NCI-H524 treated with DMSO at 0.1 percent for 48 hours (cell line): Measurements from ENCODE around the gene BBS4.
"Not testable (repeated sequence)": the region's sequence is repeated elsewhere in the genome, so short reads cannot be mapped to it uniquely, and the experiment has no call there.

Source experiments
- DNase-seq: peaks from one replicate; lab custom pipeline; 2025; lab: John Stamatoyannopoulos, UW

The BBS4 gene, protein sequence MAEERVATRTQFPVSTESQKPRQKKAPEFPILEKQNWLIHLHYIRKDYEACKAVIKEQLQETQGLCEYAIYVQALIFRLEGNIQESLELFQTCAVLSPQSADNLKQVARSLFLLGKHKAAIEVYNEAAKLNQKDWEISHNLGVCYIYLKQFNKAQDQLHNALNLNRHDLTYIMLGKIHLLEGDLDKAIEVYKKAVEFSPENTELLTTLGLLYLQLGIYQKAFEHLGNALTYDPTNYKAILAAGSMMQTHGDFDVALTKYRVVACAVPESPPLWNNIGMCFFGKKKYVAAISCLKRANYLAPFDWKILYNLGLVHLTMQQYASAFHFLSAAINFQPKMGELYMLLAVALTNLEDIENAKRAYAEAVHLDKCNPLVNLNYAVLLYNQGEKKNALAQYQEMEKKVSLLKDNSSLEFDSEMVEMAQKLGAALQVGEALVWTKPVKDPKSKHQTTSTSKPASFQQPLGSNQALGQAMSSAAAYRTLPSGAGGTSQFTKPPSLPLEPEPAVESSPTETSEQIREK

DNA sequence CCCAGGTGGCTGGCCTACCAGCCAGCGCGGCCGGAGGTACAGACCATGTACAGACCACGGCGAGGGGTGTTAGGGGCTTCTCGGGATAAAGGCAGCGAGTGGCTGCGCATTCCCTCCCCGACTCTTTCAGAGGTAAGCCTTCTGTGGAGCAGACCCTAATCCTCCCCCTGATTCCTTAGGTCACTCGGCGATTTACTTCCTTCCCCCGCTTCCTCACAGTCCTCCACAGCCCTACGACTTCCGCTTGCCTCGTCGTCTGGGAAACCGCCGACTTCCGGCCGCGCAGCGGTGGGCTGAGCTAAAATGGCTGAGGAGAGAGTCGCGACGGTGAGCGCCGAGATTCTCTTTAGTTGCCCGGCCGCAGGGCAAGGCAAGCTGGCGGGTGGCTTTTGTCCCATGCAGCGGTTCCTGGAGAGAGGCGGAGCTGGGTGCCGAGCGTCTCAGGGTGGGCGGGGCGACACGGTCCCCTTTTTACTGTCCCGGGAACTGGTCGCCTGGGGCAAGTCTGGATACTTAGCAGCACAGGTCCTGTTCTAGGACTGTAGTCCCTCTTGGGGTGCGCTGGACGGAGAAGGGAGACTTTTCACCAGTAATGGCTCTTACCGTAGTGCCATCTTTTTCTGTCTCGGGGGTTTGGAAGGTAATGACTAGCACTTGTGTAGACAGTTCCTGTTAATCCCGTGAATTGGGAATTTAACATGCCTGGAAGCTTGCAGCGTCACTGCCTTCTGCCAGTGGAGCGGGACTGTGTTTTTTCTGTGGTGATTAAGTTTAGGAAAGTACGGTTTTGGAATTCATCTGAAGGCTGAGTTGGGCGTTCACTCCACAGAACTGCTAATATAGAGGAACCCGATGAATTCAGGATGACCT lies at the start of gene BBS4, which contains the start of gene HIGD2B:
TSS of gene BBS4 (plus strand) at position 283 of the 870 bp plus-strand sequence. CDS start at position 304, 21 bp downstream.
TSS of gene HIGD2B (minus strand) at position 258 of the 870 bp plus-strand sequence. CDS start 9,808 bp downstream, outside the sequence.
- no peak for DNase-seq

DNA sequence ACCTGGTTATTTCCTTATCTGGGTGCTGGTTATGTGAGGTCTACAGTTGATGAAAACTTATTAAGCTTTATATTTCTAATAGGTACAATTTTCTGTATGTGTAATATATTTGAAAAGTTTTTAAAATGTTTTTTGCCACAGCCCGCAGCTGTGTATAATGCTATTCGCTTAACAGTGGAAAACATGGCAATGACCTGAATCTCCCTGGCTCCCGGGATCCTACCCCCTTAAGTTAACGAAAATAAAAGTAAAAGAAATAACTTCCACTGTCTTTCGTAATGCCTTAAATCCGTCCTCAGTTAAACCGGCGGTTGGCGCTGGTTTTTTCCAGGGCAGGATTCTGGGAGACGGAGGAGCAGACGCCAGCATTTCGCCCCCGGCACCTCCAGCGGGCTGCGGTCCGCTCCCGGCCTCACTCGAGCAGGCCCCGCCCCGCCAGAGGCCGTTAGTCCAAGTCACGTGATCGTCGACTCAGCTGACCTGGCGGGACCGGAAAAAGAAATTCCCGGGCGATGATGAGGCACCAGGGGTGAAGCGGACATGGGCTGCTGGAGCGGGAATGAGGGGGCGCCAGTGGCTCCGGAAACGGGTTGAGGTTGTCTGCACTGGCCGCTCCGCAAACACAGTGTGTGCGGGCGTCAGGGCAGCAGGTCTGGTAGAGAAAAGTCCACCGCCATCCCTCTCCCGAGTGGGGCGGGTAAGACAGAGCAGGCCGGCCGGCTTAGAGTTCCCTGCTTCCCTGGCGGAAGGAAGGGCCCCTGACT lies 49.3 kb upstream of the BBS4 start:
- DNase-seq = not testable (repeated sequence)

DNA sequence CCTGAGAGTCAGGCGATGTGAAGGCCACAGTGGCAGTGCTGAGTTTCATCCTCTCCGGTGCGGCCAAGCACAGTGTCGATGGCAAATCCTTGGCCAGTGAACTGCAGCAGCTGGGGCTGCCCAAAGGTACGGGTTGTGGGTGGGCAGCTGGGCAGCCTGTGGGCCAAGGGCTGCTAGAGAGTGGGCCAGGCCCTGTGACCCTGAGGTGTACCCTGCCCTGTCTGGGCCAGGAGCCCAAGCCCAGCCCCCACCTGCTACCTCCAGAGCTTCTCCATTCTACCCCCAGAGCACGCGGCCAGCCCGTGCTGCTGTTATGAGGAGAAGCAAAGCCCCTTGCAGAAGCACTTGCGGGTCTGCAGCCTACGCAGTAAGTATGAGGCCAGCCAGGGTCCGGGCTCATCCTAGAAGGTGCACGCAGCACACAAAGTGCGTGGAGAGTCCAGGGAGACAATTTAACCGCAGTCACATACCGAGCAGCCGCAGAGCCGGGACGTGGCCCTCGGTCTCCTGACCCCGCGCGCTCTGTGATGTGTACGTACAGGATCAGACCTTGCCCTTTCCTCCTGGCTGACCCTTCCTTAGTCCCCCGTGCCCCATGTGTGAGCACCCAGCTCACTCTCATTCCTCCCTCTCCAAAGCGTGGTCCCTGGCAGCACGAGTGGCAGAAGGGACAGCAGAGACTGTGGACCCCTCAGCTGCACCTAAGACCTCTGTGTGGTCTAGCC lies 46.1 kb upstream of the BBS4 start:
- DNase-seq = not testable (repeated sequence)

DNA sequence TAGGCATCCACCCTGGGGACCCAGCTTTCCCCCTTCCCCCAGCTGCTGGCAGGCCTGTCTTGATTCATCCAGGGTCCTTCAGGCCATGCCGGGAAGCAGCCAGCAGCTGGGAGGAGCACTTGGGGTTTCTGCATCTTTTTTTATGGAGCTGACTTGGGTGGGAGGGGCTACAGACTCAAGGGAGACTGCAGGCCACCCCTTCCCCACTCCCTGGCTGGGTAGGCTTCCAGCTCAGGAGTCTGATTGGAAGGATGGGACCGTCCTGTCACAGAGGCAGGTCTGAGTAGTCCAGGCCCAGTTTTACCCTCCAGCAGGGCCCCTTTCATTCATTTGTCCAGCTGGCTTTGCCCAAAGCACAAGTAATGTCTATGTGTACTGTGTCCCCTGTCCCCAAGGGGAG lies 43.7 kb upstream of the BBS4 start:
- not testable (repeated sequence) for DNase-seq

DNA sequence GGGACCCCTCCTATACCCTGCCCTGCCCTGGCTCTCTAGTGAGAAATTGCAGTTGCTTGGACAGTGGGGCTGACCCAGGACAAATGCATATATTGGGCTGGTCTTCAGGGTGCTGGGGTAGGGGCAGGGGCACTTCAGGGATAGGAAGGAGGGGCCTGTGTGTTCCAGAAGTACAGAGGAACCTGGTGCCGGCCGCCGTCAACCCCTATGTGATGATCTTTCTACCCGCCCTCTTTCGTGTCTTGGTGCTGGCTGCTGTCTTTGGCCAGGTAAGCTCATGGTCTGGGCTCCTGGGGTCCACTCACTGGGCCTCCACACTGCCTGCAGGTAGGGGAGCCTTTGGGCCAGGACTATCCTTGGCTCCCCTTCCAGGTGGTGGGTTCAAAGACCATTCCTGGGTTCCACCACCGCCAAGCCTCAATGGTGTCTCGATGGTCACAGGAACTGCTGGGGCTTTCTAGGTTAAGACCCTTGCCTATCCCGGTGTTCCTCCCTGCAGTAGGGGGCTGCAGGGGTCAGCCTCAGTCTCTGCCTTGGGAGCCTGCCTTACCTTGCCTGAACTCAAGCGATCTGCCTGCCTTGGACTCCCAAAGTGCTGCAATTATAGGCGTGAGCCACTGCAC lies 37.3 kb upstream of the BBS4 start:
- DNase-seq = not testable (repeated sequence)

DNA sequence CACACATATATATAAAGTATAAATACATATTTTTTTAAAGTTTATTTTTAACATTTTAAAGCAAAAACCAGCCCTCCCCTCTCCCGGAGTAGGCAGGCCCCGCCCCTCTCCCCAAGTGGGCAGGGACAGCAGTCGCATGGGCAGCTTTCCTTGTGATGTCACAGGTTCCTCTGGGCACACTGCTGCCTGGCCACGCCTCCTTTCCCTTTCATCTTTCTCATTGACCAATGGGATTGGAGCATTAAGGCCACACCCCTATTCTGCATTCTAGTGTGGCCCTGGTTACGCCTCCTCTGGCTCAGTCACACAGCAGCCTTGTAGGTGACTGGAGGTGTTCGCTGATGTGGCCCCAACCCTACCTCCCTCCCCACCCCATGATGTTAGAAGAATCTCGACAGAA lies 31.6 kb upstream of the BBS4 start, which contains the start of gene GOLGA6B:
TSS of gene GOLGA6B (plus strand) at position 301 of the 400 bp plus-strand sequence. CDS start at position 342, 41 bp downstream.
- DNase-seq = not testable (repeated sequence)

DNA sequence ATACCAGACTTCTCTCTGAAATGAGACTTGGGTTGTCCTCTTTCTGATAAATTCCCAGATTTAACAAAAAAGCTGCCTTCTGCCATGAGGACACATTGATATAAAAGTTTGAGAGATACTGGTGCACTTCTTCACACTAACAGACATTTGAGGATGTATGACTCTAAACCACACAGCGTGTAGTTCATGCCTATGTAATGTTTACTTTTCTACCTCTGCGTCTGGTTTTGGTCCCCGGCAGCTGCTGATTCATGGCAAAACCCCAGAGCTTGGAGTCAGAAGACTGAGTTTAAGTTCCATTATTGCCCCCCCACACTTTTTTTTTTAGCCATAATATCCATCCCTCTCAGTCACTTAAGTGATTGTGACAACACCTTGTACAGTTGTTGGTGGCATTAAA lies 30.0 kb upstream of the BBS4 start:
- DNase-seq = not testable (repeated sequence)

DNA sequence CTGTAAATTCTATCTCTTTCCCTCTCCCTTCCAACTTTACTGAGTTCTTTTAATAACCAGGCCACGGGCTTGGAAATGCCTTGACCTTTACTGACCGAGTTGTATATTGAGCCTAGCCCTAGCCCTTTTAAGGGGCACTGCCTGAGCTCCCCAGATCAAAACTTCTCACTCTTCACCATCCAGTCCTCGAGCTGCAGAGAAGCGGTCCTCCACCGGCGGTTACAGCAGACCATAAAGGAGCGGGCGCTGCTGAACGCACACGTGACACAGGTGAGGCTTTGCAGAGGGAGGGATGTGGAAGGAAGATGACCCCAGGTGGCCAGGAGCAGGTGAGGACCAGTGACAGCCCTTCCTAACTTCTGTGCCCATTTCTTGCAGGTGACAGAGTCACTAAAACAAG lies 24.9 kb upstream of the BBS4 start:
- not testable (repeated sequence) for DNase-seq

DNA sequence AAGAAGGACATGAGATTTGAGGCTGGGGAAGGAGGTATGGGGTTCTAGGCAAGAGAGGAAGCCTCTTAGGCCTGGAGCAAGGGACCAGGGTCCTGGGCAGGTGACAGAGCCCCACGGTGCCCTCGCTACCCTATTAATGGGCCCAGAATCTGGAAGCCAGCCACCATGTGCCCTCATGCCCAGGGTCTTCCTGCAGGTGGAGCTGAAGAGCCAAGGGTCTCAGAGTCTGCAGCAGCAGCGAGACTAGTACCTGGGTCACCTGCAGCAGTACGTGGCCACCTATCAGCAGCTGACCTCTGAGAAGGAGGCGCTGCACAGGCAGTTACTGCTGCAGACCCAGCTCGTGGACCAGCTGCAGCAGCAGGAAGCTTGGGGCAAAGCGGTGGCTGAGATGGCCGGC lies 22.1 kb upstream of the BBS4 start:
- DNase-seq = not testable (repeated sequence)

DNA sequence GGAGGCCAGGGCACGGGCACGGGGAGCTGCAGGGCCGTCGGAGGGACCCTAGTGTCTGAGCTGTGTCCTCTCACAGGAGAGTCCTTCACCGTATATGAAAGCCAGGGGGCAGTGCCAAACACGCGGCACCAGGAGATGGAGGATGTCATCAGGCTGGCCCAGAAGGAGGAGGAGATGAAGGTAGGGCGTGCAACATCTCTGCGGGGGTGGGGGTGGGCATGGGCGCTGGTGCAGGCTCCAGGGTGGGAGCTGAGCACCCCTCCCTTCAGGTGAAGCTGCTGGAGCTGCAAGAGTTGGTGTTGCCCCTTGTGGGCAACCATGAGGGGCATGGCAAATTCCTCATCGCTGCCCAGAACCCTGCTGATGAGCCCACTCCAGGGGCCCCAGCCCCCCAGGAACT lies 20.3 kb upstream of the BBS4 start:
- DNase-seq = not testable (repeated sequence)

DNA sequence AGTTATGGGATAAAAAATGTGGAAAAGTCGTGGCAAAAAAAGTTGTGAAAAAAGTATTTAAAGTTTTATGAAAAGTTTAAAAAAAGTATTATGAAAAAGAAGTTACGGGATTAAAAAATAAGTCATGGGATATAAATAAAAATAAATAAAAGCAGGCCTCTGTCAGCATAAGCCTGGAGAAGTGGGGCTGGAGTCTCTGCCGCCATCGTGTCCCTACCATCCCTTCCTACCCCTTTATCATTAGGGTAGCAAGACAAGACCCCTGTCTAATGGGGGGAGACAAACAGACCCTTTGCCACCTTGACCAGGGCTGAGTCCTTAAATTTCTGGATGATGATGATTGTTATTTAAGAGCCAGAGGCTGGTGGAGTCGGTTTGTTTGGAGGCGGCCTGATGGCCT lies 16.2 kb upstream of the BBS4 start:
- DNase-seq = not testable (repeated sequence)

DNA sequence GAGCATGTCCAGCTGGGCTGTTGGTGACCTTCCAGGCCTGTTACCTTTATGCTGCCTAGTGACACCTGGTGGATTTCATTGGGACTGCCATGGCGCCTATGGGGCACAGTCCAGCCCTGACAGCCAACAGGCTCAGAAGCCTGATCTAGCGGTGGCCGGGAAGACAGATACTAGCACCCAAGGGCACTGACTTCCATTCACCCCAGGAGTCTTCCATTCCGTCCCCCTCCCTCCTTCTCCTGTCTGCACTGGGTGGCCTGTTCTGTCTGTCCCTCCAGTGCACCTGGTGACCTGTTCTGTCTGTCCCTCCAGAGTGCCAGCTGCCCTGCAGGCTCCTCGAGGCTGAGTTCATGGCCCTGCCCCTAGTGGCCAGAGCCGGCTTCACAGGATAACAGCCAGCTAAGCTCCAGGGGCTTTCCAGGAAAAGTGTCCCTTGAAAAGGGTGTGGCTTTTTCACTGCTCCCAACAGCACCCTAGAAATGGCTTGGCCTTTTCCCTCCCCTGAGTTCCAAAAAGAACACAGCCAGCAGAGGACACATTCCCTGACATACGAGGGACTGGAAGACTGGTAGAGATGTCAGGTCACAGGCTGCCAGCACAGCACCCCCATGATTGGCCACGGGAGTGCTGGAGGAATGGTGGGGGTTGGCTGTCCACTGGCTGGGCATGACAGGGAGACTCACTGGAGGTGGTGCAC lies 15.2 kb upstream of the BBS4 start:
- DNase-seq = not testable (repeated sequence)

DNA sequence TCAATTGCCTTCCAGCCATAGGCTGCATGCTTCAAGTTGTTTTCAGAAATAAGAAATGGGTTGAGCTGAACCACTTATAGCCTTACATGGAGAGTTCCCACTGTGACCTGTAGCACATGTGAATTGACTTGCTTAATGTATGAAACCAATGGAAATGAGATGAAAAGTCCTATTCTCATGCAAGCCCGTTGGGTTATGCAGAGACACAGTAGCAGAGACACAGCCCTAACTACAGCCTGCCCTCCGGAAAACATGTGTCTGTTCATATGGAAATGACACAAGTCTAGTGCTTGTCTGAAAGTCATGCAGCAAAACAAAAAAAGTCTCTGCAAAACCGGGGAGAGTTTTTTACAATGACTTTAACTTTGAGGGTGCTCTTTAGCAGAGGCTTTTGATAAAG lies 14.5 kb upstream of the BBS4 start:
- DNase-seq = no peak

DNA sequence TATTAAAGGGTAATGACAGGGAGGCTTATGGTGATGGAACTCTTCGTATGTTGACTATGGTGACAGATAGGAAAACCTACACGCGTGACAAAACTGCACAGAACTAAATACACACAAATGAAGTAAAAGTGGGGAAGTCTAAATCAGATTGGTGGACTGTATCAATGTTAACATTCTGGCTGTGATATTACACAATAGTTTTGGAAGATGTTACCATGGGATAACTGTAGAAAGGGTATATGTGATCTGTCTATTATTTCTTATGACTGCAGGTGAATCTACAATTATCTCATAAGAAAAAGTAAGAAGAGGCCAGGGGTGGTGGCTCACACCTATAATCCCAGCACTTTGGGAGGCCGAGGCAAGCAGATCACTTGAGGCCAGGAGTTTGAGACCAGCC lies 9.2 kb upstream of the BBS4 start:
- DNase-seq = no peak

DNA sequence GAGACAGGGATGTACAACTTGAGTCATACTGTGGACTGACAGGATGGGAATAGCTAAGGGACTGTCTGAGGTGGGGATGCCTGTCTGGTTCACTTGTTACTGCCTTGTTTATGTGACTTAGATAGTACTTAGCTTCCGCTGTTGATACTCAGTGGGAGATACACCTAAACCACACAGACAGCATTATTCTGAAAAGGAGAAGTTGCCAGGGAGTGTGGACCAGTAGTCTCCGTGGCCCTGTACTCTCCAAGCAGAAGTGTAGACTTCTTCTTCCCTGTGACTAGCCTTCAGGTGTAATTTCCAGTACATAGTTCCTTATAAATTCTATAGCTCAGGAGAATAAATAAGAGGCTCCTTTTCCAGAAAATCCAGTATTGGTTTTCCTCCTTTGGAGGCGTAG lies 5.1 kb upstream of the BBS4 start:
- DNase-seq = no peak

DNA sequence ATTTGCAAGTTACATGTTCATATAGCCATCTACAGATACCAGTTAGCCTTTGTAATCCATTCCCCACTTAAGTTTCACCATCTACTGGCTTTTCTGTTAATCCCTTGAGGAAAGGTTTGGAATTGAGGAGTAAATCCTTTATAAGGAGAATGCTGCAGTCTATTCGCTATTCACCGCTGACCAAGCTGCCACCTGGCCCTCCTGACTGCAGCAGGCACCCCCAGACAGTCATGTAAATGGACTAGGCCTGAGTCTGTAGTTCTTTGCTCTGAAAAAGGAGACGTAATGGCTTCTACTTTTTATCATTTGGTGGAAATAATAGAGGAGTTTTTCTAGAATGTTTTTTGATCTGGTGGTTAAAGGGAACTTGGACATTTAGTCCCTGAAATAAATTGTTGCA lies 3.2 kb upstream of the BBS4 start:
- no peak for DNase-seq

DNA sequence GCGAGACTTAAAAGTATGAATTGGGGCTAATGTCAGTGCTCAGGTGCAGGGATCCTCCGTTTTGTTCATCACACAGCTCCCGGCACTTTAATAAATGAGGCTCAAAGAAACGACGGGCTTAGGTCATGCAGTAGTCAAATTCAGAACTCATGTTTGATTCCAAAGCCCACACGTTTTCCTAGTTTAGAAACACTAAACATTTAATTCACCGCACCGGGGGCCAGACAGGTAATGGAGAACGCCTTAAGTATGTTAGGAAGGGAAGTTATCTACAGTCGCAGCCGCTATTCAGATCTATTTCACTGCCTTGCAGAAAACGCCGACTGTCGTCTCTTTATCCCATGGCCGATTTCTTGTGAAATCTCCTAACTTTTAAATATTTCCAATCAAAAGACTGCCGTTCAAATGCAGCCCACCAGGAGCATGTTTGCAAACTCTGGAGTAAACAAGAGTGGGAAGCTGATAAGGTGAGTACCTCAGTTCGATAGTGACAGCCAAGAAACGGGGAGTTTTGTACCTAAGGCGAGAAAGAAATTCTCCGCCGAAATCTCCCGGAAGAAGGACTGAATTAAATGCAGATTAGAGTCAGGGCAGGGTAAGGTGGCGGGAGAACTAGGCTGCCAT lies 594 bp upstream of the BBS4 start:
- DNase-seq = no peak

DNA sequence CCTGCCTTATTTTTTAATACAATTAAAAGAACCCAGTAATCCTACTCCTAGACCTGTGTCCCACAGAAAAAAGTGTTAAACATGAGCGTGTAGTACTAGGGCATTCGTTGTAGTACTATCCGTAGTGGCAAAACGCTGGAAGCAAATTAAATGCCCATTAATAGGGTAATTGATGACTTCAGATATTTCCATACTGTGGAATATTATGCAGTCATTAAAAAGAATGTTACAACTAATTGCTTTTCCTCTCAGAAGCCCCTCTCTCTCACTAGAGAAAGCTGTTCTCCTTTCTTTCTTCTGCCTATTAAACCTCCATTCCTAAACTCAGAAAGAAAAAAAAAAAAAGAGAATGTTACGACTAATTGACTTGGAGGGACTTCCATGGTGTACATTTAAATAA lies 2.7 kb downstream of the BBS4 start:
- DNase-seq = no peak

DNA sequence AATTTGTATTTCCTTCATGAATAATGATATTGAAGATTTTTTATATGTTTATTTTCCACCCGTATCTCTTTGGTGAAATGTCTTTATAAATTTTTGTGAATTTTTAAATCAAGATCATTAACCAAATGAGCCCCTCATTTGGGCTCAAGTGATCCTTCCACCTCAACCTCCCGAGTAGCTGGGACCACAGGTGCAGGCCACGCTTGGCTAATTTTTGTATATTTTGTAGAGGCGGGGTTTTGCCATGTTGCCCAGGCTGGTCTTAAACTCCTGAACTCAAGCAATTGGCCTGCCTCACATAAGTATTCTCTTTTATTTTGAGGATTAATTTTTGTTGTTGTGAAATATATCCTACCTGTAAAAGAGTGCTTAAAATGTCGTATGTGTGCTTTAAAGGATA lies 4.9 kb downstream of the BBS4 start:
- DNase-seq = no peak
